PC-3 (cell line): ENCODE measurements around the gene SLC25A21. TPM values are rescaled to one million over a fixed set of nuclear protein-coding genes. Genes with fewer than 3 reads are reported as not detected.

Experiments used
- ATAC-seq: fragments of 200-7000 bp; cut with Tn5 transposase; 2 replicates; pipeline ENCODE4 v1.9.1; 2020; ENCODE audit warnings: mild to moderate bottlenecking, moderate library complexity
- BruUV-seq: library from RNA; stranded (reverse); fragments of 400-500 nt; replicated peaks from 2 replicates; lab custom pipeline; 2021; lab: Mats Ljungman, UMichigan
- CTCF ChIA-PET: fragments of 300-600 bp; sonication (Branson Sonifier 250); formaldehyde crosslinking; loops from one replicate; lab custom pipeline; 2022; ENCODE audit warnings: antibody characterized with exemption; lab: Charles Lee
- POLR2A ChIA-PET: fragments of 300-600 bp; sonication (Branson Sonifier 250); formaldehyde crosslinking; loops from one replicate; lab custom pipeline; 2022; ENCODE audit warnings: antibody characterized with exemption; ENCODE audit not compliant: unreplicated experiment; lab: Charles Lee
- DNase-seq: peaks from one replicate; pipeline ENCODE4 v3.0.0-alpha.2; 2015
- H2AFZ ChIP-seq: fragments of 300-600 bp; sonication (generic); 2 replicates; pipeline ENCODE4 v1.6.0; 2016; ENCODE audit warnings: antibody characterized with exemption, low read length
- H3F3A ChIP-seq: fragments of 300-600 bp; sonication (generic); one replicate; pipeline ENCODE4 v1.6.0; 2017; ENCODE audit warnings: antibody characterized with exemption, low read length, control low read depth, mild to moderate bottlenecking; ENCODE audit not compliant: unreplicated experiment
- H3K27ac ChIP-seq: fragments of 300-600 bp; sonication (generic); 2 replicates; pipeline ENCODE4 v1.5.1; 2016; ENCODE audit warnings: mild to moderate bottlenecking, low read length
- H3K27me3 ChIP-seq: fragments of 300-600 bp; sonication (generic); 2 replicates; pipeline ENCODE4 v1.6.1; 2016; ENCODE audit warnings: low read length, mixed read lengths
- H3K36me3 ChIP-seq: fragments of 300-600 bp; sonication (generic); 2 replicates; pipeline ENCODE4 v1.6.1; 2016; ENCODE audit warnings: low read depth, mixed run types, low read length, mixed read lengths
- H3K4me1 ChIP-seq: fragments of 300-600 bp; sonication (generic); 2 replicates; pipeline ENCODE4 v1.5.1; 2016; ENCODE audit warnings: low read length; ENCODE audit not compliant: insufficient read depth
- H3K4me2 ChIP-seq: fragments of 300-600 bp; sonication (generic); 2 replicates; pipeline ENCODE4 v1.6.0; 2016; ENCODE audit warnings: low read length
- H3K4me3 ChIP-seq: fragments of 300-600 bp; sonication (generic); 2 replicates; pipeline ENCODE4 v1.5.1; 2016; ENCODE audit warnings: mild to moderate bottlenecking, low read length, mixed read lengths
- H3K79me2 ChIP-seq: fragments of 300-600 bp; sonication (generic); 2 replicates; pipeline ENCODE4 v1.6.1; 2017; ENCODE audit warnings: low read length, mixed read lengths
- H3K9ac ChIP-seq: fragments of 300-600 bp; sonication (generic); 2 replicates; pipeline ENCODE4 v1.6.0; 2016; ENCODE audit warnings: mild to moderate bottlenecking, low read length
- H3K9me2 ChIP-seq: fragments of 300-600 bp; sonication (generic); replicated peaks from 2 replicates; pipeline ENCODE4 v1.6.1; 2016; ENCODE audit warnings: mixed run types, low read length, mixed read lengths
- H3K9me3 ChIP-seq: fragments of 300-600 bp; sonication (generic); 2 replicates; pipeline ENCODE4 v1.6.1; 2016; ENCODE audit warnings: low read length, mixed read lengths
- H4K20me1 ChIP-seq: fragments of 300-600 bp; sonication (generic); 2 replicates; pipeline ENCODE4 v1.6.1; 2016; ENCODE audit warnings: low read length, mixed read lengths
- EZH2 ChIP-seq: fragments of 300-600 bp; sonication (generic); IDR thresholded peaks from one replicate; pipeline ENCODE4 v1.6.1; 2017; ENCODE audit warnings: antibody characterized with exemption, mild to moderate bottlenecking, low read length; ENCODE audit not compliant: unreplicated experiment
- EZH2phosphoT487 ChIP-seq: fragments of 300-600 bp; sonication (generic); IDR thresholded peaks from 2 replicates; pipeline ENCODE4 v1.6.1; 2018; ENCODE audit warnings: mild to moderate bottlenecking, antibody characterized with exemption, low read length, borderline replicate concordance
- intact Hi-C: fragments of 100-400 bp; cut with micrococcal nuclease; formaldehyde crosslinking; loops from 2 replicates; pipeline ENCODE4 v1.9.0; 2023
- total RNA-seq: library from RNA; depleted of rRNA; stranded (reverse); fragments of >200 nt; gene quantifications from 2 replicates; pipeline ENCODE4 v1.2.3, GENCODE V29; 2014
- TF ChIP-seq, protein P1 (sequence below): fragments of 300-600 bp; sonication (generic); conservative IDR thresholded peaks from 2 replicates; pipeline ENCODE4 v1.5.1; 2017; ENCODE audit warnings: antibody characterized with exemption, low read depth, mild to moderate bottlenecking, low read length

SLC25A21 gene
- total RNA-seq, 1 experiment from 2014 or later = 0.87 TPM

DNA sequence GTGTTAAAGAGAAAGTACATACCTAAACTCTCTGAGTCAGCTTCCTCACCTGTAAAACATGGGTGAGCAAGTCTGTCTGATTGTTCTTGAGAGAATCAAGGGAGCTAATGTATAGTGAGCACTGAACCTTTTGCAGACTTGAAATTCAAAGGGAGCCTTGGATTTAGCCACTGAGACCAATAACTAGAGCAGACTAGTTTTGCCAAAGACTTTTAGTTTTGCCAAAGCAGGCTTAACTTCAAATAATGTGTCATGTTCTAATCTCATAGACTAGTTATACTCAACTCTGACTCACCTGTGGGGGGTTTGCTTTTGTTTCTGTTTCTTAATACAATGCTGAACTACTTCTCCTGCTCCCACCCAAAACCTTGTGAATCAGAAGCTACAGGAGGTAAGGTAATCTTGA is 123.7 kb downstream of the SLC25A21 start:
- ChIA-PET CTCF (interaction anchor here (0.6 kb wide), 1 partner anchor 29 kb away, joined by 3 read pairs; no protein-coding TSS in a partner anchor), POLR2A (no interaction called here)
- Histone ChIP-seq H3K4me3 (peak overlapping the region; percentile 29; the same call in 1 of the 2 replicates), H2AFZ (no peak overlapping the region), H3K36me3 (no peaks in the 10 kb centered on the region), H3K9me3 (no peaks in the 10 kb centered on the region), H3F3A (peaks cover 8% of the 10 kb centered on the region), H3K27me3 (no peaks in the 10 kb centered on the region), H3K9ac (no peak overlapping the region), H3K27ac (peak overlapping the region; percentile 77), H4K20me1 (no peaks in the 10 kb centered on the region), H3K9me2 (no peaks in the 10 kb centered on the region), H3K4me2 (peak overlapping the region; percentile 77), H3K4me1 (peaks cover 34% of the 10 kb centered on the region), H3K79me2 (no peaks in the 10 kb centered on the region)
- peak; percentile 89 for ATAC-seq
- no TSS peak for BruUV-seq
- intact Hi-C loops = loop anchor here (1.0 to 2.0 kb wide), 2 partner anchors 66 kb away; no protein-coding TSS in a partner anchor
- TF ChIP-seq EZH2 (no peak), EZH2phosphoT487 (no peak)
- TF ChIP-seq, protein P1, sequence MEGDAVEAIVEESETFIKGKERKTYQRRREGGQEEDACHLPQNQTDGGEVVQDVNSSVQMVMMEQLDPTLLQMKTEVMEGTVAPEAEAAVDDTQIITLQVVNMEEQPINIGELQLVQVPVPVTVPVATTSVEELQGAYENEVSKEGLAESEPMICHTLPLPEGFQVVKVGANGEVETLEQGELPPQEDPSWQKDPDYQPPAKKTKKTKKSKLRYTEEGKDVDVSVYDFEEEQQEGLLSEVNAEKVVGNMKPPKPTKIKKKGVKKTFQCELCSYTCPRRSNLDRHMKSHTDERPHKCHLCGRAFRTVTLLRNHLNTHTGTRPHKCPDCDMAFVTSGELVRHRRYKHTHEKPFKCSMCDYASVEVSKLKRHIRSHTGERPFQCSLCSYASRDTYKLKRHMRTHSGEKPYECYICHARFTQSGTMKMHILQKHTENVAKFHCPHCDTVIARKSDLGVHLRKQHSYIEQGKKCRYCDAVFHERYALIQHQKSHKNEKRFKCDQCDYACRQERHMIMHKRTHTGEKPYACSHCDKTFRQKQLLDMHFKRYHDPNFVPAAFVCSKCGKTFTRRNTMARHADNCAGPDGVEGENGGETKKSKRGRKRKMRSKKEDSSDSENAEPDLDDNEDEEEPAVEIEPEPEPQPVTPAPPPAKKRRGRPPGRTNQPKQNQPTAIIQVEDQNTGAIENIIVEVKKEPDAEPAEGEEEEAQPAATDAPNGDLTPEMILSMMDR = no peak
- DNase-seq = peak; percentile 94

DNA sequence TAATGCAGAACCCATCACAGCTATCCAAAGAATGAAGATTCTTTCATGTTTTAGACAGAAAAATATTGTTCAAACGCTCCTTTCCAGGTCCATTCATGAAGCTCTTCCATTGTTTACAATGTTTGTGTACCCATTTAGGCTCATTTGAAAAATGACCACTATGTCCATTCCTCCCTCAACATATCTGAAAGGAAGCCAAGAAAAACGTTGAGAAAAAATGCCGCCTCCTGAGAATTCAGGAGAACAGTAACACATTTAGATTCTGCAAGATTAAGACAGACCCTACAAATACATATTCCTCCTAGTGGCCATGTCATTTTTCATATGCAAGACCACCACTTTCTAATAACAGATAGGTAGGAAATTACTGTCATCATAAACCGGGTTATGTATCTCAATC is 124.4 kb downstream of the SLC25A21 start:
- DNase-seq (peak; percentile 14), ATAC-seq (no peak)
- Histone ChIP-seq H3K36me3 (no peaks in the 10 kb centered on the region), H3K27ac (peak overlapping the region; percentile 77), H2AFZ (no peak overlapping the region), H3F3A (peaks cover 8% of the 10 kb centered on the region), H3K4me1 (peaks cover 34% of the 10 kb centered on the region), H3K4me2 (peak overlapping the region; percentile 77), H3K4me3 (peak overlapping the region; percentile 29; the same call in 1 of the 2 replicates), H4K20me1 (no peaks in the 10 kb centered on the region), H3K9me3 (no peaks in the 10 kb centered on the region), H3K9ac (no peak overlapping the region), H3K27me3 (no peaks in the 10 kb centered on the region), H3K79me2 (no peaks in the 10 kb centered on the region), H3K9me2 (0 out of 2 replicates have a peak, but pooled peaks cover 5% of the 10 kb centered on the region)
- no peak for TF ChIP-seq EZH2
- TF ChIP-seq, protein P1 = no peak
- no peak for TF ChIP-seq EZH2phosphoT487
- ChIA-PET CTCF (no interaction called here), POLR2A (no interaction called here)
- intact Hi-C loops = loop anchor here (1.0 to 2.0 kb wide), 2 partner anchors 65 to 66 kb away; no protein-coding TSS in a partner anchor
- no TSS peak for BruUV-seq

DNA sequence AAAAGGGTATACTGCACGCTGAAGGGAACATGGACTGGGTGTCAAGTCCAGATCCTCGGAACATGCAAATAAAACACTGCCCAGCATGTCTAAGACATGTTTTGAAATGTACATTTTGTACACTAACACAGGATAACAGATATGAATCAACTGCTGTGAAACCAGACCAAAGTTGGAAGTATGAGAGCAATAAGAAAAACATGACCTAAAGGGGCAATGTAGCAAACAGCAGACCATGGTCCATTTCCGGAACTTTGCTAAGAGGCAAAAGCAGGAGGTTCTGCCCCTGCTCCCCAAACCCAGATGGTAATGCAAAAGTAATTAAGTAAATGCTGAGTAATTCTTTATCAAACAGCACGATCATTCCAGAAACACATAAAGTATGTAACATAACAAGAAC is 125.2 kb downstream of the SLC25A21 start:
- intact Hi-C loops = no loop called here
- Histone ChIP-seq H3K79me2 (no peaks in the 10 kb centered on the region), H3K9me3 (no peaks in the 10 kb centered on the region), H3K27me3 (no peaks in the 10 kb centered on the region), H3K9me2 (0 out of 2 replicates have a peak, but pooled peaks cover 5% of the 10 kb centered on the region), H3K36me3 (no peaks in the 10 kb centered on the region), H3K9ac (no peak overlapping the region), H2AFZ (no peak overlapping the region), H3K4me3 (no peak overlapping the region), H3K4me2 (peak overlapping the region; percentile 77), H3F3A (peaks cover 8% of the 10 kb centered on the region), H3K27ac (0 out of 2 replicates have a peak overlapping the region, but pooled peaks have one; percentile 77), H4K20me1 (no peaks in the 10 kb centered on the region), H3K4me1 (peaks cover 34% of the 10 kb centered on the region)
- no peak for ATAC-seq
- TF ChIP-seq, protein P1 = no peak
- TF ChIP-seq EZH2phosphoT487 = no peak
- TF ChIP-seq EZH2 = no peak
- ChIA-PET POLR2A (no interaction called here), CTCF (no interaction called here)
- BruUV-seq = no TSS peak
- DNase-seq = peak; percentile 12
